Neural crest cell (in vitro differentiated cells): ENCODE results near the gene STIM1. TPM values are rescaled to one million over a fixed set of nuclear protein-coding genes. Genes with fewer than 3 reads are reported as not detected.

Experiments
- DNase-seq: peaks from one replicate; pipeline ENCODE4 v3.0.0; 2021; ENCODE audit warnings: low read depth, mixed read lengths, low spot score
- H3K27ac Mint-ChIP-seq: one replicate; pipeline ENCODE4 v1.8.0; 2021; ENCODE audit warnings: mild to moderate bottlenecking, mixed read lengths; ENCODE audit not compliant: unreplicated experiment
- H3K27me3 Mint-ChIP-seq: 2 replicates; pipeline ENCODE4 v1.8.0; 2021; ENCODE audit warnings: low read depth, mild to moderate bottlenecking, mixed read lengths
- H3K36me3 Mint-ChIP-seq: 2 replicates; pipeline ENCODE4 v1.8.0; 2021; ENCODE audit warnings: low read depth, mild to moderate bottlenecking, mixed read lengths
- H3K4me1 Mint-ChIP-seq: 2 replicates; pipeline ENCODE4 v1.8.0; 2021; ENCODE audit warnings: mixed read lengths
- H3K4me3 Mint-ChIP-seq: one replicate; pipeline ENCODE4 v1.8.0; 2021; ENCODE audit warnings: mild to moderate bottlenecking, mixed read lengths
- H3K9me3 Mint-ChIP-seq: 2 replicates; pipeline ENCODE4 v1.8.0; 2021; ENCODE audit warnings: mixed read lengths
- total RNA-seq: library from RNA; stranded (reverse); gene quantifications from 2 replicates; pipeline ENCODE4 v1.2.1, GENCODE V29; 2021
- TF ChIP-seq, protein P1 (sequence below): fragments of 200-600 bp; sonication (generic); conservative IDR thresholded peaks from 2 replicates; pipeline ENCODE4 v1.5.0; 2021; ENCODE audit warnings: antibody characterized with exemption, mild to moderate bottlenecking

Gene STIM1
- total RNA-seq, 1 donor from 2014 or later, result 24.4 TPM

DNA sequence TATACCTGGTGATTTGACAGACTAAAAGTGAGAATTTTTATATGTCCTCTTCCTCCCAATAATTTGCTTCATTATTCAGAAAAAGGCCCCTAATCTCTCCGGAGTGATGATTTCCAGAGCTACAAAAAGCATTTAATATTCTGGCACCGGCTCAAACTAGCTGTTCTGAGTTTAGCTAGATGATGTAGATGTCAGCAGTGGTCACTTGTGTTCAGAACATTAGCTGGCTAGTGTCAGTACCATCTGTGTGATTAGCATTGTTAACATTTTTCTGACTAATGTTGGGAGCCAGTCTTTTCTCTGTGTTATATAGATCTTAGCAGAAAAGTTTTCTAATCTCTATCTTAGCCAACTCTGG, 170.5 kb downstream of the STIM1 start:
- TF ChIP-seq, protein P1, sequence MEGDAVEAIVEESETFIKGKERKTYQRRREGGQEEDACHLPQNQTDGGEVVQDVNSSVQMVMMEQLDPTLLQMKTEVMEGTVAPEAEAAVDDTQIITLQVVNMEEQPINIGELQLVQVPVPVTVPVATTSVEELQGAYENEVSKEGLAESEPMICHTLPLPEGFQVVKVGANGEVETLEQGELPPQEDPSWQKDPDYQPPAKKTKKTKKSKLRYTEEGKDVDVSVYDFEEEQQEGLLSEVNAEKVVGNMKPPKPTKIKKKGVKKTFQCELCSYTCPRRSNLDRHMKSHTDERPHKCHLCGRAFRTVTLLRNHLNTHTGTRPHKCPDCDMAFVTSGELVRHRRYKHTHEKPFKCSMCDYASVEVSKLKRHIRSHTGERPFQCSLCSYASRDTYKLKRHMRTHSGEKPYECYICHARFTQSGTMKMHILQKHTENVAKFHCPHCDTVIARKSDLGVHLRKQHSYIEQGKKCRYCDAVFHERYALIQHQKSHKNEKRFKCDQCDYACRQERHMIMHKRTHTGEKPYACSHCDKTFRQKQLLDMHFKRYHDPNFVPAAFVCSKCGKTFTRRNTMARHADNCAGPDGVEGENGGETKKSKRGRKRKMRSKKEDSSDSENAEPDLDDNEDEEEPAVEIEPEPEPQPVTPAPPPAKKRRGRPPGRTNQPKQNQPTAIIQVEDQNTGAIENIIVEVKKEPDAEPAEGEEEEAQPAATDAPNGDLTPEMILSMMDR, result no peak
- Mint-ChIP-seq H3K4me3 (no peak overlapping the region), H3K4me1 (no peaks in the 10 kb centered on the region), H3K27ac (no peak overlapping the region), H3K36me3 (peaks cover 19% of the 10 kb centered on the region), H3K27me3 (no peaks in the 10 kb centered on the region), H3K9me3 (peaks cover 10% of the 10 kb centered on the region)
- no peak for DNase-seq

DNA sequence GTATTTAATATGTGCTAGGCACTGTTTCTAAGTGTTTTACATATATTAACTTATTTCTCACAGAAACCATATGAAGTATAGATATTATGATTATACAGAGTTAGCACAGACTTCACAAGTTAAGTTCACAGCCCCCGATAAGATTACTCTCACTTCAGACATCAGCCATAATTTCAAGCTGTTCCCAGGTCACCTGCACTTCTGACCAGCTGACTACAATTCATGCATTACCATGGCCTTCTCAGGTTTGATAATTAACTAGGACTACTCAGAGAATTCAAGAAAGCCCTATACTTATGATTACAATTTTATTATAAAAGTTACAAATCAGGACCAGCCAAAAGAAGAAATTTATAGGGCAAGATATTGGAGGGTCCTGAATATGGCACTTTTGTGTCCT, 170.9 kb downstream of the STIM1 start:
- TF ChIP-seq, protein P1, result no peak
- peaks cover 12% of the 10 kb centered on the region for H3K9me3 Mint-ChIP-seq
- DNase-seq, result no peak
- no peaks in the 10 kb centered on the region for H3K27me3 Mint-ChIP-seq
- H3K4me3 Mint-ChIP-seq, result no peak overlapping the region
- no peak overlapping the region for H3K27ac Mint-ChIP-seq
- no peaks in the 10 kb centered on the region for H3K4me1 Mint-ChIP-seq
- H3K36me3 Mint-ChIP-seq, result peaks cover 19% of the 10 kb centered on the region

DNA sequence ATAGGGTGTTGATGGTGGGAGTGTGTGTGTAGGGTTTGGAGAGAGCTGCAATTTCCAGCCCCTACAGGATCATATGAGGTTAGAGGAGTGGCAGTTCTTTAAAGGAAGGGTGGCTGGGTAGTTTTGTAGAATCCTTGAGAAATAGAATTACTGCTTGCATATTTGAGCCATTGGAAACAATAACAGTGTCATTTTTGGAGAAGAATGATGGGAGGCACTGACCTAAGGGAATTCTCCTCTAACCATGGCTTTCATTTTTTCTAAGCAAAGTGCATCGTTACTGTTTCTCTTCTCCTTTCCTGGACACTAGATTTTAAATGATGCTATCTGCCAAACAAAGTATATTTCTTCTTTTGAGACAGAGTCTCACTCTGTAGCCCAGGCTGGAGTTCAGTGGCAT, 172.3 kb downstream of the STIM1 start:
- Mint-ChIP-seq H3K27me3 (no peaks in the 10 kb centered on the region), H3K4me3 (no peak overlapping the region)
- TF ChIP-seq, protein P1, result no peak

DNA sequence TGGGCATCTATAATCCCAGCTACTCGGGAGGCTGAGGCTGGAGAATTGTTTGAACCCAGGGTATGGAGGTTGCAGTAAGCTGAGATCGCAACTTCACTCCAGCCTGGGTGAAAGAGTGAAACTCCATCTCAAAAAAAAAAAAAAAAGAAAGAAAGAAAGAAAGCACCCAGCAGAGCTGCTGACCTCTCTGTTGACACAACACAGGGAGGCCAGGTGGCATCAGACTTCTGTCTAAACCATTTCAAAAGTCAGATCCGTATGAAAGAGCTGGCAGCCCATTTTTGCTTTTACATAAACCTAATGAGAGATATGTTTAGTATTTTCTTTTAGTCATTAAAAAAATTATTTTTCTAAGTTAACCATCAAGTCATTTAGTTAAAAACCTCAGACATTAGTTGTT, 174.7 kb downstream of the STIM1 start:
- H3K27ac Mint-ChIP-seq, result no peak overlapping the region
- no peak overlapping the region for H3K4me3 Mint-ChIP-seq
- H3K9me3 Mint-ChIP-seq, result peaks cover 10% of the 10 kb centered on the region
- TF ChIP-seq, protein P1, result no peak
- DNase-seq, result no peak
- H3K36me3 Mint-ChIP-seq, result peaks cover 14% of the 10 kb centered on the region
- H3K4me1 Mint-ChIP-seq, result no peaks in the 10 kb centered on the region
- H3K27me3 Mint-ChIP-seq, result no peaks in the 10 kb centered on the region

More for the DNA sequence above, 172.3 kb downstream of the STIM1 start:
- H3K9me3 Mint-ChIP-seq, result peaks cover 12% of the 10 kb centered on the region
- peaks cover 19% of the 10 kb centered on the region for H3K36me3 Mint-ChIP-seq
- no peak overlapping the region for H3K27ac Mint-ChIP-seq
- no peaks in the 10 kb centered on the region for H3K4me1 Mint-ChIP-seq
- no peak for DNase-seq

DNA sequence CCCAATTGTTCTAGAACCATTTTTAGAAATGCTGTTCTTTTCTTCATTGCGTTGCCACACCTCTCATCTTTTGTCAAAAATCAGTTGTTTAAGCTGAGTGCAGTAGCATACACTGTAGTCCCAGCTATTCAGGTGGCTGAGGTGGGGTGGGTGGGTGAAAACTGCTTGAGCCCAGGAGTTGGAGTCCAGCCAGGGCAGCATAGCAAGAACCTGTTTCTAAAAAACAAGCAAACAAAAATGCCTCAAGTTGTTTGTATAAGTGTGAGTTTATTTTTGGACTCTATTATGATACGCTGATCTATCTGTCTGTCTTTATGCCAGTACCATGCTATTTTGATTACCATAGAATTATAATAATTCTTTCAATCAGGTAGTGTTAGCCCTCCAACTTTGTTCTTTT, 176.6 kb downstream of the STIM1 start:
- TF ChIP-seq, protein P1, result no peak
- H3K27me3 Mint-ChIP-seq, result no peaks in the 10 kb centered on the region
- no peak overlapping the region for H3K4me3 Mint-ChIP-seq
- no peak overlapping the region for H3K27ac Mint-ChIP-seq
- peaks cover 14% of the 10 kb centered on the region for H3K36me3 Mint-ChIP-seq
- peaks cover 9% of the 10 kb centered on the region for H3K9me3 Mint-ChIP-seq
- DNase-seq, result no peak
- H3K4me1 Mint-ChIP-seq, result no peaks in the 10 kb centered on the region

DNA sequence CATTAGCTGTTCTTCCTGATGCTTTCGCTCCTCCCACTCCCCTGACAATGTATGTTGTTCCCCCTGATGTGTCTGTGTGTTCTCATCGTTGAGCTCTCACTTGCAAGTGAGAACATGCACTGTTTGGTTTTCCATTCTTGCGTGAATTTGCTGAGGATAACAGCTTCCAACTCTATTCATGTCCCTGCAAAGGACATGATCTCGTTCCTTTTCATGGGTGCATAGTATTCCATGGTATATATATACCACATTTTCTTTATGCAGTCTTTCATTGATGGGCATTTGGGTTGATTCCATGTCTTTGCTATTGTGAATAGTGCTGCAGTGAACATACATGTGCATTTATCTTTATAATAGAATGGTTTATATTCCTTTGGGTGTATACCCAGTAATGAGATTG, 180.5 kb downstream of the STIM1 start:
- no peaks in the 10 kb centered on the region for H3K27me3 Mint-ChIP-seq
- H3K27ac Mint-ChIP-seq, result no peak overlapping the region
- peaks cover 12% of the 10 kb centered on the region for H3K9me3 Mint-ChIP-seq
- no peak overlapping the region for H3K4me3 Mint-ChIP-seq
- H3K36me3 Mint-ChIP-seq, result peaks cover 13% of the 10 kb centered on the region
- TF ChIP-seq, protein P1, result no peak
- no peaks in the 10 kb centered on the region for H3K4me1 Mint-ChIP-seq
- no peak for DNase-seq
